Measurements from ENCODE around the gene C4orf54.

GRCh38 chr4:99624141-99624719 is 33.4 kb downstream of the C4orf54 start:
- TF ChIP-seq POLR2AphosphoS5 (IDR thresholded peaks at IDR 0.05) (no peak), CTCF (IDR thresholded peaks at IDR 0.05 in 8 of 11, conservative IDR thresholded peaks at IDR 0.05 in 3 of 11) (no peak), POLR2A (IDR thresholded peaks at IDR 0.05) (no peak)
